ENCODE measurements around the gene DUSP9.
"Not testable (repeated sequence)": the region's sequence is repeated elsewhere in the genome, so short reads cannot be mapped to it uniquely, and the experiment has no call there.

Gene DUSP9

DNA sequence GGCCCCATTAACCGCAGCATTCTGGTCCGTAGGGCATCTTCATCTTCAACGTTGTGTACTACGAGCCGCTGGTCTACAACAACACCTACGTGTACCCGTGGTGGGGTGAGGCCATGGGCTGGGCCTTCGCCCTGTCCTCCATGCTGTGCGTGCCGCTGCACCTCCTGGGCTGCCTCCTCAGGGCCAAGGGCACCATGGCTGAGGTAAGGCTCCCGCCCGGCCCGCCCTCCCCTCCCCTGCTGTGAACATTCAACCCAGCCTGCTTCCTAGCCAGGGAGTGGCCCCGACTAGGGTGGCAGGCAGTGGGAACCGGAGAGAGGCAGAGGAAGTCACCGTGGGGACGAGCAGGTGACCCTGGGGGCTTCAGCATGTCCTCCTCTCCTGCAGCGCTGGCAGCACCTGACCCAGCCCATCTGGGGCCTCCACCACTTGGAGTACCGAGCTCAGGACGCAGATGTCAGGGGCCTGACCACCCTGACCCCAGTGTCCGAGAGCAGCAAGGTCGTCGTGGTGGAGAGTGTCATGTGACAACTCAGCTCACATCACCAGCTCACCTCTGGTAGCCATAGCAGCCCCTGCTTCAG is 47.8 kb downstream of the DUSP9 start:
- DNase-seq: no peak

- no peak for DNase-seq
Observed at GRCh38 chrX:153696100-153696499, 49.1 kb downstream of the DUSP9 start.

DNA sequence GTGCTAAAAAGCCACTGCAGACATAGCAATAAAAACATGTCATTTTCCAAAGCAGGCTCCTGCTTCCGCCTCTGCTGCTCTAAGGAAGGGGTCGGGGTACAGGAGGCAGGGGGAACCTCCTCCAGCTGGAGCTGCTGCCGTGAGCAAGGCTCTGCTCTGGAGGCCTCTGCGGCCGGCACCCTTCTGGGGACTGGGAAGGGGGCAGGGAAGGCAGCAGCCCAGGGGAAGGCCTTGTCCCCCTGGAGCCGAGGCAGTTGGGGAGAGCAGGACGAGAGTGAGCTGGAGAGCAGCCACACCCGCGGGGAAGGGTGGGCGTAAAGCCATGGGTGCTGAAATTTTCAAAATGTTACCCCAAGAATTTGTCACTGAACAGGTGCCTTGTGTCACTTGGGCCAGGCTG is 49.5 kb downstream of the DUSP9 start:
- not testable (repeated sequence) for DNase-seq

DNA sequence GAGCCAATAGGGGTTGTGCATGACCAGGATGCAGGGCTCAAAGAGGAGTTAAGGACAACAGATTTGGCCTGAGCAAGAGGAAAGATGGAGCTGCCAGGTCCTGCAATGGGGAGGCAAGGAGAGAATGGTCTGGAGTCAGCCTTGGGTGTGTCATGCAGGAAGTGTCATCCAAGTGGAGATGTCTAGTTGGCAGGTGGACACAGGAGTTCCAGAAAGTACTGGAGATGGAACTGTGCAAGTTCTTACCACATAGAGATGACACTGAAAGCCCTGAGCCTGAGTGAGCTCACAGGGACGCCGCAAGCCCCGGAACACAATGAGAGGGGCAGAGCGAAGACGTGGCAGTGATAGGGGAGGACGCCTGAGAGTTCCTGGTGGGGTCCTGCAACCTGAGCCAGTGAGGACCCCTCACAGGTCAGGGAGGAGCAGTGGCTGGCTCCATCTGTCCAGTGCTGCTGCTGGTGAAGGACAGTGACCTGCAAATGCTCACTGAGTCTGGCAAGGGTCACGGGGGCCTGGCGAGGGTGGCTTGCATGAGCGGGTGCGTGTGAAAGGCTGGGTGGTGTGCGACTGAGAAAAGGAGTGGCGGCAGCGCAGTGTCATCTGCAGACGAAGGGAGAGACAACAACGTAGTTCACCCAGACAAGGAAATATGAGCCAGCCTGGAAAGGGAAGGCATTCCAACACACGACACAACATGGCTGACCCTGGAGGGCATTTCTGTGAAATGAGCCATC is 50.2 kb downstream of the DUSP9 start:
- DNase-seq: not testable (repeated sequence)

- no peak for DNase-seq
Observed at GRCh38 chrX:153697924-153698865, 51.2 kb downstream of the DUSP9 start.

DNA sequence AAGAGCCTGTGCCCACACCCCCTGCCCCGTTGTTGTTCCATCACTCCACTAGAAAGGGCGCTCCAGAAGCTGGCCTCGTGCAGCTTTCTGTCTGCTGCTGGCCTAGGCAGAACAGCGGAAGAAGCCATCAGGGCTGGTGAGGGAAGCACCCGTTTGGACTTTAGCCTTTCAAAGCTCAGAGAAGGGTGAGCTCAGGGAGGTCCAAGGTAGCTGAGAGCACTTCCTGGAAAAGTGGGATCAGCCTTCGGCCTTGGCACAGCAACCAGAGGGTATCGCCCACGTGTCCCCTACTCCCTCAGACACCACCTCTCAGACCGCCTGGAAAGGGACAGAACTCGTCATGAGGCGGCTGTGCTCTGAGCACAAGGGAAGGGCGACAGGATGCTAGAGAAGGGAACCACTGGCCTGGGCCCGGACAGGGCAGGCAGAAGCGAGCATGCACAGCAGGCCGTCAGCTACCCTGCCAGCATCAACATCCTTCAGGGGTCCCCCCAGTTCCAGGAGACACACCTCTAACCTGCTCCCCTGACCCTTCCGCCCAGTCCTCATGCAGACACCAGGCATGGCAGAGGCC is 52.3 kb downstream of the DUSP9 start:
- DNase-seq: not testable (repeated sequence)

GRCh38 chrX:153699784-153700371 is 52.9 kb downstream of the DUSP9 start:
- DNase-seq: not testable (repeated sequence)

DNA sequence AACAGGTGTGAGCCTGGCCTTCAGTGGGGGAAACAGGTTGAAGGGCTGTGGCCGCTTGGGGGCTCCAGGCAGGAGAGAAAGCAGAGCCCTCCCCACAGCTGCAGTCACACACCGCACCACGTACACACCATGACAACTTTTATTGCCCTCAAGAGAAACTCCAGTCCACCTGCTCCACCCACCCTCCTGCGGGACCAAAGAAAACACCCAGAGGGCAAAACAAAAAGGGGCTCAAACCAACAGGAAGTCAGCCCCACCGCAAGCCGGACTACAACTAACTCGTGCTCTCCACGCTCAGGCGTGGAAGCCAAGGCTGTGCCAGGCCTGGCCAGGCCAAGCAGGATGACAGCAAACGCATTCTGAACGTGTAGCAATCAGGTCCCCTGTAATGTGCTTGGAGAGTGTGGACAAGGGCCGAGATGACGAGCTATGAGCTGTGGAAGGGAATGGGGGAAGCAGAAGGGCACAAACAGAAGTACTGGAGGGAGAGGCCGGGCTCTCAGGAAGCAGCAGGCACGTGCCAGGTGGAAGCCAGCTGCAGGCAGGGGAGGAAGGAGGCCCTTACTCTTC is 53.5 kb downstream of the DUSP9 start:
- no peak for DNase-seq
